Nephron progenitor cell (in vitro differentiated cells): ENCODE data around the gene GID8.

ENCODE experiments used
- DNase-seq: peaks from one replicate; pipeline ENCODE4 v3.0.0; 2021
- H3K27ac Mint-ChIP-seq: 2 replicates; pipeline ENCODE4 v1.8.0; 2021; ENCODE audit warnings: mild to moderate bottlenecking, moderate library complexity, mixed read lengths
- H3K27me3 Mint-ChIP-seq: 2 replicates; pipeline ENCODE4 v1.8.0; 2021; ENCODE audit warnings: mild to moderate bottlenecking, low read depth, mixed read lengths; ENCODE audit not compliant: poor library complexity
- H3K36me3 Mint-ChIP-seq: 2 replicates; pipeline ENCODE4 v1.8.0; 2021; ENCODE audit warnings: low read depth, mixed read lengths
- H3K4me1 Mint-ChIP-seq: 2 replicates; pipeline ENCODE4 v1.8.0; 2021; ENCODE audit warnings: mixed read lengths
- H3K4me3 Mint-ChIP-seq: 2 replicates; pipeline ENCODE4 v1.8.0; 2021; ENCODE audit warnings: mild to moderate bottlenecking, moderate library complexity, mixed read lengths
- H3K9me3 Mint-ChIP-seq: 2 replicates; pipeline ENCODE4 v1.8.0; 2021; ENCODE audit warnings: mild to moderate bottlenecking, moderate library complexity, mixed read lengths
- CTCF ChIP-seq: fragments of 200-600 bp; sonication (generic); IDR thresholded peaks from 2 replicates; pipeline ENCODE4 v1.5.0; 2021; ENCODE audit warnings: antibody characterized with exemption

Gene GID8

DNA sequence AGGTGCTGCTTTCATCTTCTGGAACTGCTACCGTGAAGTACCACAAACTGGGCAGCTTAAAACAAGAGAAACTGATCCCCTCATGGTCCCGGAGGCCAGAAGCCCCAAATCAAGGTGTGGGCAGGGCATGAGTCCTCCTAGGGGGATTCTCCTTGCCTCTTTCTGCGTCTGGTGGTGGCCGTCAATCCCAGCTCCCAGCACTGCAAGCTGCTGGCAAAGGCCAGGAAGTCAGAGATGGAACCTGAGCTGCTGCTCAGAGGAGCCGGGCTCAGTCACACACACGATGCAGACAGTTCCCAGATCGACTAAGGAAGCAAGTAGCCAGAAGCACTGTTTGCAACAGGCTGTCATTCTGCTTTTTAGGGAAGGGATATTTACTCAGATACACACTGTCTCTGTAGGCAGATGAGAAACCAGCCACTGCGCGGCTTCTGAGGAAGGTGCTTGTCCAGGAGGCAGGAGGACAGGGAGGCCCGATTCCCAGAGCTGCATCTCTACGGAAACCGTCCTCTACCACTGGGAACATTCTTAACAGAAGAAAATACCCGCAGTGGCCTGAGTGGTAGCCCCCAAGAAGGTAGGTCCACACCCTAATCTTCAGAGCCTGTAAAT, 53.4 kb downstream of the GID8 start:
- Mint-ChIP-seq H3K4me1 (peaks cover 28% of the 10 kb centered on the region), H3K9me3 (no peaks in the 10 kb centered on the region), H3K4me3 (no peak overlapping the region), H3K36me3 (no peaks in the 10 kb centered on the region), H3K27me3 (peaks cover 53% of the 10 kb centered on the region), H3K27ac (no peak overlapping the region)
- no peak for TF ChIP-seq CTCF
- no peak for DNase-seq

DNA sequence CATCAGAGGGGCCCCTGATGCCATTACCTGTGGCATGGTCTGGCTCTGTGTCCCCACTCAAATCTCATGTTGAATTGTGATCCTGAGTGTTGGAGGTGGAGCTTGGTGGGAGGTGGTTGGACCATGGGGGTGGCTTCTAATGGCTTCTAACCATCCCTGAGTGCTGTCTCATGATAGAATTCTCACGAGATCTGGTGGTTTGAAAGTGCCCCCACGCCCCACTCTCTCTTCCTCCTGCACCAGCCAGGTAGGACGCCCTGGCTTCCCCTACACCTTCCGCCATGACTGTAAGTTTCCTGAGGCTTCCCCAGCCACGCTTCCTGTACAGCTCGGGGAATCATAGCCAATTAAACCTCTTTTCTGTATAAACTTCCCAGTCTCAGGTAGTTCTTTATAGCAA, 53.9 kb downstream of the GID8 start:
- H3K4me1 Mint-ChIP-seq: peaks cover 28% of the 10 kb centered on the region
- DNase-seq: no peak
- no peaks in the 10 kb centered on the region for H3K36me3 Mint-ChIP-seq
- no peaks in the 10 kb centered on the region for H3K9me3 Mint-ChIP-seq
- H3K27me3 Mint-ChIP-seq: peaks cover 55% of the 10 kb centered on the region
- H3K4me3 Mint-ChIP-seq: no peak overlapping the region
- no peak overlapping the region for H3K27ac Mint-ChIP-seq
- TF ChIP-seq CTCF: no peak

DNA sequence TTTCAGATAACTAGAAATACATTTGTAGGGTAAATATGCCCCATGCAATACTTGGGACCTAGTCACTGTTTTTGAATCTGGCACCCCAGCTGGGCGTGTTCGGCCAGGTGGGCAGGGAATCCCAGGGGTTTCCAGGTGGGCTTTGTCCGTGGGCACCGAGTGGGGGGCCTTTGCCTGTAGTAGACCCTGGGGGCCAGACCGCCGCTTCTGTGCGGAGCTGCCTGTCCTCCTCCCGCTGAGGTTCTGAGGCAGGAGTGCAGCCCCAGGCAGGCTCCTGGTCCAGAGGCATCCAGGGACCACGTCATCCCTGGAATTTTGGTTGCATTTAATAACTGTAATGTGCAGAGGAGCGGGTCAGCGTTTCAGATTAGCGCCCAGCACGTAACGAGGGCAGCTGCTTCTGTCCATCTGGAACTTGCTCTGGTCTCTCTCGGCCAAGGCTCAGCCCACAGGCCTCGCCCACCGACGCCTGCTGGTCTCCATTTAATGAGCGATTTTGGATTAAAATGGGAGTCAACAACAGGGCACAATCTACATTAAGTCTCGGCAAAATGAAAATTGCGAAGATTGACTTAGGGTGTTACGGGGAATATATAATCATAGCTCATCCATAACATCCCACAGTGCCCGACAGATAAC, 56.0 kb downstream of the GID8 start:
- H3K36me3 Mint-ChIP-seq: no peaks in the 10 kb centered on the region
- DNase-seq: no peak
- no peak overlapping the region for H3K27ac Mint-ChIP-seq
- H3K4me3 Mint-ChIP-seq: no peak overlapping the region
- H3K27me3 Mint-ChIP-seq: peaks cover 65% of the 10 kb centered on the region
- H3K4me1 Mint-ChIP-seq: peaks cover 37% of the 10 kb centered on the region
- TF ChIP-seq CTCF: no peak
- peaks cover under 1% of the 10 kb centered on the region for H3K9me3 Mint-ChIP-seq

DNA sequence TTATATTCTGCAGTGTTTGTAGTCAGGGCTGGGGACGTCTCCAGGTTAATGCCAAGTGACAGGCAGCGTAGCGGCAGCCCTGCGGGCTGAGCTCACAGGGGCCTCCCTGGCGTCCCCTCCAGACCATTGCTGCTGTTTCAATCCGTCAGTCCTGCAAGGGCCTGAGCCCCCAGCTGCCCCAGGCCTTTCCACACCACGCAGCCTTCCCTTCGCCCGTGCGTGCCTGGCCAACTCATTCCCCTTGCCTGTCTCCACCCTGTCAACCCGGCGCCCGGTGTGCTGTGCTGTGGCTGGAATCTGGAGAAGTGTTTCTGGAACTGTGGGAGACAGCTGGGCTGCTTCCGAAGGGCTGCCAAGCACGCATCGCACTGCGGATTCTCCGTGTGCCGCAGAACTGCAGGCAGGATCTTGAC, 56.9 kb downstream of the GID8 start:
- DNase-seq: no peak
- Mint-ChIP-seq H3K9me3 (peaks cover 10% of the 10 kb centered on the region), H3K27me3 (peaks cover 71% of the 10 kb centered on the region), H3K4me1 (peaks cover 37% of the 10 kb centered on the region), H3K36me3 (no peaks in the 10 kb centered on the region), H3K27ac (no peak overlapping the region), H3K4me3 (no peak overlapping the region)
- no peak for TF ChIP-seq CTCF

GRCh38 chr20:62995481-62995880, 57.5 kb downstream of the GID8 start:
- no peak overlapping the region for H3K27ac Mint-ChIP-seq

More at GRCh38 chr20:62995481-62995880, 57.5 kb downstream of the GID8 start:
- H3K4me3 Mint-ChIP-seq: no peak overlapping the region
- TF ChIP-seq CTCF: no peak
- no peak for DNase-seq
- peaks cover 72% of the 10 kb centered on the region for H3K27me3 Mint-ChIP-seq
- H3K4me1 Mint-ChIP-seq: peaks cover 37% of the 10 kb centered on the region
- no peaks in the 10 kb centered on the region for H3K36me3 Mint-ChIP-seq
- H3K9me3 Mint-ChIP-seq: peaks cover 15% of the 10 kb centered on the region
